Tibial nerve (tissue), 4 donors: Measurements from ENCODE around the gene MAGI1. TPM values are rescaled to one million over a fixed set of nuclear protein-coding genes. Genes with fewer than 3 reads are reported as not detected.
A peak's percentile ranks its signal among the peaks of the same experiment; 100 is the strongest.

Experiments used
- DNase-seq, 2 donors: peaks; one replicate each; pipeline ENCODE4 v3.0.0-alpha.2; 2019; ENCODE audit warnings: low spot score in 2 of 2
- H3K27ac ChIP-seq, 4 donors: fragments of 200-600 bp; sonication (generic) in 3 of 4; one replicate each; pipeline ENCODE4 v1.5.1; 2017 to 2019; ENCODE audit warnings: mild to moderate bottlenecking in 1 of 4
- H3K27me3 ChIP-seq, 2 donors: fragments of 200-600 bp; sonication (generic) in 1 of 2; one replicate each; pipeline versions ENCODE4 v1.5.1 to v1.6.0; 2017 to 2019
- H3K36me3 ChIP-seq, 3 donors: fragments of 200-600 bp; sonication (generic); one replicate each; pipeline ENCODE4 v1.5.1; 2018 to 2019
- H3K4me1 ChIP-seq, 4 donors: fragments of 200-600 bp; sonication (generic) in 3 of 4; one replicate each; pipeline ENCODE4 v1.5.1; 2017 to 2019
- H3K4me3 ChIP-seq, 4 donors: fragments of 200-600 bp; sonication (generic) in 3 of 4; one replicate each; pipeline ENCODE4 v1.5.1; 2017 to 2019; ENCODE audit warnings: mild to moderate bottlenecking in 1 of 4, moderate library complexity in 1 of 4
- H3K9me3 ChIP-seq, 4 donors: fragments of 200-600 bp; sonication (generic) in 3 of 4; one replicate each; pipeline ENCODE4 v1.5.1; 2017 to 2019
- EP300 ChIP-seq, 2 donors: sonication (generic); formaldehyde crosslinking; IDR thresholded peaks; one replicate each; pipeline ENCODE4 v1.6.1; 2017; ENCODE audit warnings: antibody characterized with exemption in 2 of 2, mild to moderate bottlenecking in 1 of 2
- POLR2A ChIP-seq, 2 donors: fragments of 450-650 bp; IDR thresholded peaks; one replicate each; pipeline ENCODE4 v1.6.1; 2017; ENCODE audit warnings: antibody characterized with exemption in 2 of 2, mild to moderate bottlenecking in 2 of 2, moderate library complexity in 2 of 2
- WGBS, 2 donors: methylation state at CpG; one replicate each; pipeline ENCODE4 v1.1.5; 2018; 5-methylcytosine and 5-hydroxymethylcytosine counted together
- total RNA-seq, 4 donors: library from RNA; depleted of rRNA; stranded (reverse); fragments of >200 nt; gene quantifications; one replicate each; pipeline ENCODE4 v1.1.0, GENCODE V29; 2016
- TF ChIP-seq, protein P1 (sequence below), 5 experiments: fragments of 200-600 bp in 3 of 5; fragments of 450-650 bp in 2 of 5; sonication (generic) in 3 of 5; IDR thresholded peaks; one replicate each; pipeline ENCODE4 v1.5.1; 2016 to 2019; ENCODE audit warnings: antibody characterized with exemption in 5 of 5, mild to moderate bottlenecking in 3 of 5, moderate library complexity in 2 of 5

The MAGI1 gene
- total RNA-seq, 4 donors from 2014 or later, result 30.6 to 52.8 (median 36.1) TPM

GRCh38 chr3:65326574-65326973 lies 712.1 kb downstream of the MAGI1 start:
- H3K27me3 ChIP-seq, result no peaks in the 10 kb centered on the region
- H3K4me3 ChIP-seq, result no peak overlapping the region
- H3K9me3 ChIP-seq, result no peaks in the 10 kb centered on the region
- no peaks in the 10 kb centered on the region for H3K36me3 ChIP-seq
- H3K27ac ChIP-seq, result peak overlapping the region; percentile 56 to 93 (median 71)
- DNase-seq, result no peak
- 37 to 52% methylated on average over 3 of the region's 3 CpGs for WGBS, 2 donors
- no peak for TF ChIP-seq EP300 (IDR thresholded peaks at IDR 0.05)
- TF ChIP-seq, protein P1, sequence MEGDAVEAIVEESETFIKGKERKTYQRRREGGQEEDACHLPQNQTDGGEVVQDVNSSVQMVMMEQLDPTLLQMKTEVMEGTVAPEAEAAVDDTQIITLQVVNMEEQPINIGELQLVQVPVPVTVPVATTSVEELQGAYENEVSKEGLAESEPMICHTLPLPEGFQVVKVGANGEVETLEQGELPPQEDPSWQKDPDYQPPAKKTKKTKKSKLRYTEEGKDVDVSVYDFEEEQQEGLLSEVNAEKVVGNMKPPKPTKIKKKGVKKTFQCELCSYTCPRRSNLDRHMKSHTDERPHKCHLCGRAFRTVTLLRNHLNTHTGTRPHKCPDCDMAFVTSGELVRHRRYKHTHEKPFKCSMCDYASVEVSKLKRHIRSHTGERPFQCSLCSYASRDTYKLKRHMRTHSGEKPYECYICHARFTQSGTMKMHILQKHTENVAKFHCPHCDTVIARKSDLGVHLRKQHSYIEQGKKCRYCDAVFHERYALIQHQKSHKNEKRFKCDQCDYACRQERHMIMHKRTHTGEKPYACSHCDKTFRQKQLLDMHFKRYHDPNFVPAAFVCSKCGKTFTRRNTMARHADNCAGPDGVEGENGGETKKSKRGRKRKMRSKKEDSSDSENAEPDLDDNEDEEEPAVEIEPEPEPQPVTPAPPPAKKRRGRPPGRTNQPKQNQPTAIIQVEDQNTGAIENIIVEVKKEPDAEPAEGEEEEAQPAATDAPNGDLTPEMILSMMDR (IDR thresholded peaks at IDR 0.05), result no peak
- no peak for TF ChIP-seq POLR2A (IDR thresholded peaks at IDR 0.05)
- peaks cover 0 to 43% (median 6%) of the 10 kb centered on the region in 4 donors for H3K4me1 ChIP-seq

DNA sequence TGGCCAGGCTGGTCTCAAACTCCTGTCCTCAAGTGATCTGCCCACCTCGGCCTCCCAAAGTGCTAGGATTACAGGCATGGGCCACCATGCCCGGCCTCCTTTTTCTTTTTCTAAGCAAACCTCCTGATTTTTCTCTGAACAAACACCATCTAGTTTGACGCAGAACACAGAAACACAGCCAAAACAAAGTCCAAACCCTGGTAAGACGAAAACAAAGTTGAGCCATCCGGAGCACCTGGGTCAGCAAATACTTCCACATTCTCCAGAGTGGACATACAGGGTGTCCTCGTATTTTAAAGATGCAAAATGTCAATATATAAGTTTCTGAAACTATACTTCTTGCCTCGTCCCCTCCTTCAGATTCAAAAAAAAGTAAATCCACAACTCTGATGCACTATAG lies 715.8 kb downstream of the MAGI1 start:
- H3K27me3 ChIP-seq, result no peaks in the 10 kb centered on the region
- TF ChIP-seq POLR2A (IDR thresholded peaks at IDR 0.05) (no peak), EP300 (IDR thresholded peaks at IDR 0.05) (no peak)
- TF ChIP-seq, protein P1 (IDR thresholded peaks at IDR 0.05), result no peak
- peak overlapping the region in 2 of 4 donors; percentile 48 to 83 for H3K27ac ChIP-seq
- H3K4me1 ChIP-seq, result peaks cover 0 to 17% (median 0%) of the 10 kb centered on the region in 4 donors
- no peak for DNase-seq
- WGBS, 2 donors, result 92 to 95% methylated on average over 7 of the region's 7 CpGs
- peaks cover 0 to 10% (median 0%) of the 10 kb centered on the region in 4 donors for H3K9me3 ChIP-seq
- no peak overlapping the region for H3K4me3 ChIP-seq
- H3K36me3 ChIP-seq, result peaks cover 0 to 4% (median 0%) of the 10 kb centered on the region in 3 donors

DNA sequence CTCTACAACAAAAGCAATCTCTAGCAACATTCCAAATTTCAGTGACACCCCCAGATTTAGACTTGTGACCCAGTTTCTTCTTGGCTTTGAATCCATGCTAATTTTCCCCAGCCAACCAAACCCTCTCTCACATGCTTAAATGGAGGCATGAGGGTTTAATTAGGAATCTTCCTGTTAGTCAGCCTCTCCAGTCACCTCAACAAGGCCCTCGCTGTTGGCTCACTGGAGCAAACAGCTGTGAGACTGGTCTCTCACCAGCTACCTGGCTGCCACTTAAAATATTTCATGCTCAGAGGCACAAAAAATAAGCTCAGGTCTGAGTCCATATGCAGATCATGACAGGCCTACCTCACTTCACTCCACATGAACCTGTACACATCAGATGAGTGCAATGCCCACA lies 720.5 kb downstream of the MAGI1 start:
- TF ChIP-seq POLR2A (IDR thresholded peaks at IDR 0.05) (no peak), EP300 (IDR thresholded peaks at IDR 0.05) (no peak)
- TF ChIP-seq, protein P1 (IDR thresholded peaks at IDR 0.05), result no peak
- peaks cover 0 to 16% (median 0%) of the 10 kb centered on the region in 4 donors for H3K9me3 ChIP-seq
- peaks cover 0 to 3% (median 0%) of the 10 kb centered on the region in 4 donors for H3K4me1 ChIP-seq
- no peak overlapping the region for H3K4me3 ChIP-seq
- no peak for DNase-seq
- WGBS, 2 donors, result 94 to 100% methylated on average over 1 of the region's 1 CpG
- peaks cover 0 to 4% (median 0%) of the 10 kb centered on the region in 3 donors for H3K36me3 ChIP-seq
- H3K27ac ChIP-seq, result no peak overlapping the region
- H3K27me3 ChIP-seq, result no peaks in the 10 kb centered on the region

GRCh38 chr3:65314916-65315315 lies 723.8 kb downstream of the MAGI1 start:
- no peak for DNase-seq
- Histone ChIP-seq H3K4me1 (peaks cover 0 to 3% (median 0%) of the 10 kb centered on the region in 4 donors), H3K9me3 (peaks cover 0 to 7% (median 0%) of the 10 kb centered on the region in 4 donors), H3K4me3 (no peak overlapping the region), H3K27me3 (no peaks in the 10 kb centered on the region), H3K36me3 (no peaks in the 10 kb centered on the region), H3K27ac (peak overlapping the region in 3 of 4 donors; percentile 19 to 70 (median 68))
- 40 to 63% methylated on average over 1 of the region's 1 CpG for WGBS, 2 donors
- no peak for TF ChIP-seq EP300 (IDR thresholded peaks at IDR 0.05)
- no peak for TF ChIP-seq POLR2A (IDR thresholded peaks at IDR 0.05)
- TF ChIP-seq, protein P1 (IDR thresholded peaks at IDR 0.05), result no peak

DNA sequence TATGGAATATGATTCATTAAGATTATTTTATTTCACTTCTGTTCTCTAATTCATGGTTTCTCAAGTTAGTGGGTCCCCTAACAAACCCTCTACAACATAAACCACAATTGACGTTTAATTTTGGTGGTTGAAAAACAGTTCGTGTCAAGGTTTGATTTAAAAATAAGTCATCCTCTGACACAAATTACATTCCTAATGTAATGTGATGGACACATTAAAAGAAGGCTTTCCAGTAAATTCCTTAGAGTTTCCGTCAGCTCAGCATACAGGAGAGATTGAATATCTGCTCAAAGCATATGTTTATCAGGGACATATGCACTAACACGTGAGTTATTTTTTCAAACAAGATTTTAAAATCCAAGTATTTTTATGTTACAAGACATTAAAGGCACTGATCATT lies 724.4 kb downstream of the MAGI1 start:
- Histone ChIP-seq H3K4me1 (peaks cover 0 to 3% (median 0%) of the 10 kb centered on the region in 4 donors), H3K9me3 (peaks cover 0 to 7% (median 0%) of the 10 kb centered on the region in 4 donors), H3K36me3 (no peaks in the 10 kb centered on the region), H3K4me3 (no peak overlapping the region), H3K27me3 (no peaks in the 10 kb centered on the region), H3K27ac (peak overlapping the region in 1 of 4 donors; percentile 70)
- TF ChIP-seq, protein P1 (IDR thresholded peaks at IDR 0.05), result no peak
- TF ChIP-seq POLR2A (IDR thresholded peaks at IDR 0.05), result no peak
- no peak for TF ChIP-seq EP300 (IDR thresholded peaks at IDR 0.05)
- no peak for DNase-seq
- 85 to 88% methylated on average over 4 of the region's 4 CpGs for WGBS, 2 donors
